ENCODE measurements around the gene GGA2.
"Not testable (repeated sequence)": the region's sequence is repeated elsewhere in the genome, so short reads cannot be mapped to it uniquely, and the experiment has no call there.

DNA sequence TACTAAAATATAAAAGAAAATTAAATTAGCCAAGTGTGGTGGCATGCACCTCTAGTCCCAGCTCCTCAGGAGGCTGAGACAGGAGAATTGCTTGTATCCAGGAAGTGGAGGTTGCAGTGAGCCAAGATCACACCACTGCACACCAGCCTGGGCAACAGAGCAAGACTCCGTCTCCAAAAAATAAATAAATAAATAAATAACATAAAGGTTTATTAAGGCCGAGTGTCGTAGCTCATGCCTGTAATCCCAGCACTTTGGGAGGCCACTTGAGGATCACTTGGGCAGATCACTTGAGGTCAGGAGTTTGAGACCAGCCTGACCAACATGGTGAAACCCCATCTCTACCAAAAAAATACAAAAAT is 30.5 kb upstream of the GGA2 start:
- not testable (repeated sequence) for TF ChIP-seq CTCF (IDR thresholded peaks at IDR 0.05; ENCODE audit: insufficient read depth, low read length, poor library complexity, severe bottlenecking); EZH2phosphoT487 (conservative IDR thresholded peaks at IDR 0.05; ENCODE audit: low read length)

All from SU-DHL-6 (cell line).